Spleen (tissue), 7 donors: ENCODE data around the gene SLC37A2.
"Not testable (repeated sequence)": the region's sequence is repeated elsewhere in the genome, so short reads cannot be mapped to it uniquely, and the experiment has no call there.

Experiments
- POLR2A ChIP-seq, 3 donors: fragments of 450-650 bp; IDR thresholded peaks; one replicate each; pipeline ENCODE4 v1.5.1; 2017; ENCODE audit warnings: antibody characterized with exemption in 3 of 3, mild to moderate bottlenecking in 1 of 3
- TF ChIP-seq, protein P1 (sequence below), 11 experiments: fragments of 200-600 bp in 7 of 11; fragments of 450-650 bp in 4 of 11; sonication (generic) in 4 of 11; IDR thresholded peaks in 8 of 11; conservative IDR thresholded peaks in 3 of 11; 1 replicate in 7 of 11; 2 replicates in 4 of 11; pipeline versions ENCODE4 v1.4.0 to v1.8.0; 2016 to 2021; ENCODE audit warnings: antibody characterized with exemption in 11 of 11, inconsistent platforms in 4 of 11, mild to moderate bottlenecking in 1 of 11
- donor health status: DM: no; HTN: no; CAD: no; lungs with moderate emphysema.
- donor health status: DM: no; HTN: no; CAD: no.
- donor health status: DM: no; HTN: no; CAD: no.

GRCh38 chr11:125029431-125029830 lies 33.7 kb upstream of the SLC37A2 start:
- TF ChIP-seq, protein P1, sequence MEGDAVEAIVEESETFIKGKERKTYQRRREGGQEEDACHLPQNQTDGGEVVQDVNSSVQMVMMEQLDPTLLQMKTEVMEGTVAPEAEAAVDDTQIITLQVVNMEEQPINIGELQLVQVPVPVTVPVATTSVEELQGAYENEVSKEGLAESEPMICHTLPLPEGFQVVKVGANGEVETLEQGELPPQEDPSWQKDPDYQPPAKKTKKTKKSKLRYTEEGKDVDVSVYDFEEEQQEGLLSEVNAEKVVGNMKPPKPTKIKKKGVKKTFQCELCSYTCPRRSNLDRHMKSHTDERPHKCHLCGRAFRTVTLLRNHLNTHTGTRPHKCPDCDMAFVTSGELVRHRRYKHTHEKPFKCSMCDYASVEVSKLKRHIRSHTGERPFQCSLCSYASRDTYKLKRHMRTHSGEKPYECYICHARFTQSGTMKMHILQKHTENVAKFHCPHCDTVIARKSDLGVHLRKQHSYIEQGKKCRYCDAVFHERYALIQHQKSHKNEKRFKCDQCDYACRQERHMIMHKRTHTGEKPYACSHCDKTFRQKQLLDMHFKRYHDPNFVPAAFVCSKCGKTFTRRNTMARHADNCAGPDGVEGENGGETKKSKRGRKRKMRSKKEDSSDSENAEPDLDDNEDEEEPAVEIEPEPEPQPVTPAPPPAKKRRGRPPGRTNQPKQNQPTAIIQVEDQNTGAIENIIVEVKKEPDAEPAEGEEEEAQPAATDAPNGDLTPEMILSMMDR (IDR thresholded peaks at IDR 0.05 in 8 of 11, conservative IDR thresholded peaks at IDR 0.05 in 3 of 11) = not testable (repeated sequence)
- not testable (repeated sequence) for TF ChIP-seq POLR2A (IDR thresholded peaks at IDR 0.05)
